ENCODE data around the gene CREM.

GRCh38 chr10:35152992-35153391 is 26.3 kb downstream of the CREM start:
- TF ChIP-seq POLR2A (IDR thresholded peaks at IDR 0.05) (no peak), CTCF (IDR thresholded peaks at IDR 0.05 in 4 of 5, conservative IDR thresholded peaks at IDR 0.05 in 1 of 5) (no peak)

Measured in gastrocnemius medialis (tissue), 4 donors.